GM18858 (cell line): Measurements from ENCODE around the gene MLKL.
"Not testable (repeated sequence)": the region's sequence is repeated elsewhere in the genome, so short reads cannot be mapped to it uniquely, and the experiment has no call there.

ENCODE experiments used
- ATAC-seq: cut with Tn5 transposase; IDR thresholded peaks from one replicate; pipeline ENCODE4 v1.9.1; 2021; ENCODE audit not compliant: unreplicated experiment

MLKL gene

GRCh38 chr16:74652883-74653282 lies 47.8 kb downstream of the MLKL start:
- not testable (repeated sequence) for ATAC-seq

GRCh38 chr16:74652249-74652648 lies 48.4 kb downstream of the MLKL start:
- ATAC-seq, result no peak

GRCh38 chr16:74651841-74652240 lies 48.8 kb downstream of the MLKL start:
- ATAC-seq, result no peak

- no peak for ATAC-seq
These were observed 49.6 kb downstream of the MLKL start for GRCh38 chr16:74650966-74651567.

- no peak for ATAC-seq
These were observed 50.7 kb downstream of the MLKL start for GRCh38 chr16:74649839-74650504.

GRCh38 chr16:74641969-74642368 lies 58.7 kb downstream of the MLKL start:
- ATAC-seq, result no peak

- no peak for ATAC-seq
These were observed 62.8 kb downstream of the MLKL start for GRCh38 chr16:74637742-74638453.

GRCh38 chr16:74635303-74635702 lies 65.4 kb downstream of the MLKL start:
- no peak for ATAC-seq

GRCh38 chr16:74633686-74634085 lies 67.0 kb downstream of the MLKL start:
- no peak for ATAC-seq

GRCh38 chr16:74627506-74628220 lies 73.0 kb downstream of the MLKL start:
- no peak for ATAC-seq

GRCh38 chr16:74626741-74627416 lies 73.8 kb downstream of the MLKL start:
- no peak for ATAC-seq

GRCh38 chr16:74625500-74626350 lies 74.9 kb downstream of the MLKL start:
- ATAC-seq, result no peak

- no peak for ATAC-seq
These were observed 76.8 kb downstream of the MLKL start for GRCh38 chr16:74623839-74624235.

- no peak for ATAC-seq
These were observed 77.3 kb downstream of the MLKL start for GRCh38 chr16:74623214-74623838.

- ATAC-seq, result no peak
These were observed 78.7 kb downstream of the MLKL start for GRCh38 chr16:74622005-74622404.
